HS-27A (cell line): ENCODE data around the gene HEATR1.
"Not testable (repeated sequence)": the region's sequence is repeated elsewhere in the genome, so short reads cannot be mapped to it uniquely, and the experiment has no call there.

ENCODE experiments used
- DNase-seq: peaks from one replicate; pipeline ENCODE4 v3.0.0-alpha.2; 2012; ENCODE audit warnings: low read depth, missing footprints

HEATR1 gene, protein sequence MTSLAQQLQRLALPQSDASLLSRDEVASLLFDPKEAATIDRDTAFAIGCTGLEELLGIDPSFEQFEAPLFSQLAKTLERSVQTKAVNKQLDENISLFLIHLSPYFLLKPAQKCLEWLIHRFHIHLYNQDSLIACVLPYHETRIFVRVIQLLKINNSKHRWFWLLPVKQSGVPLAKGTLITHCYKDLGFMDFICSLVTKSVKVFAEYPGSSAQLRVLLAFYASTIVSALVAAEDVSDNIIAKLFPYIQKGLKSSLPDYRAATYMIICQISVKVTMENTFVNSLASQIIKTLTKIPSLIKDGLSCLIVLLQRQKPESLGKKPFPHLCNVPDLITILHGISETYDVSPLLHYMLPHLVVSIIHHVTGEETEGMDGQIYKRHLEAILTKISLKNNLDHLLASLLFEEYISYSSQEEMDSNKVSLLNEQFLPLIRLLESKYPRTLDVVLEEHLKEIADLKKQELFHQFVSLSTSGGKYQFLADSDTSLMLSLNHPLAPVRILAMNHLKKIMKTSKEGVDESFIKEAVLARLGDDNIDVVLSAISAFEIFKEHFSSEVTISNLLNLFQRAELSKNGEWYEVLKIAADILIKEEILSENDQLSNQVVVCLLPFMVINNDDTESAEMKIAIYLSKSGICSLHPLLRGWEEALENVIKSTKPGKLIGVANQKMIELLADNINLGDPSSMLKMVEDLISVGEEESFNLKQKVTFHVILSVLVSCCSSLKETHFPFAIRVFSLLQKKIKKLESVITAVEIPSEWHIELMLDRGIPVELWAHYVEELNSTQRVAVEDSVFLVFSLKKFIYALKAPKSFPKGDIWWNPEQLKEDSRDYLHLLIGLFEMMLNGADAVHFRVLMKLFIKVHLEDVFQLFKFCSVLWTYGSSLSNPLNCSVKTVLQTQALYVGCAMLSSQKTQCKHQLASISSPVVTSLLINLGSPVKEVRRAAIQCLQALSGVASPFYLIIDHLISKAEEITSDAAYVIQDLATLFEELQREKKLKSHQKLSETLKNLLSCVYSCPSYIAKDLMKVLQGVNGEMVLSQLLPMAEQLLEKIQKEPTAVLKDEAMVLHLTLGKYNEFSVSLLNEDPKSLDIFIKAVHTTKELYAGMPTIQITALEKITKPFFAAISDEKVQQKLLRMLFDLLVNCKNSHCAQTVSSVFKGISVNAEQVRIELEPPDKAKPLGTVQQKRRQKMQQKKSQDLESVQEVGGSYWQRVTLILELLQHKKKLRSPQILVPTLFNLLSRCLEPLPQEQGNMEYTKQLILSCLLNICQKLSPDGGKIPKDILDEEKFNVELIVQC (N-terminal part only)

DNA sequence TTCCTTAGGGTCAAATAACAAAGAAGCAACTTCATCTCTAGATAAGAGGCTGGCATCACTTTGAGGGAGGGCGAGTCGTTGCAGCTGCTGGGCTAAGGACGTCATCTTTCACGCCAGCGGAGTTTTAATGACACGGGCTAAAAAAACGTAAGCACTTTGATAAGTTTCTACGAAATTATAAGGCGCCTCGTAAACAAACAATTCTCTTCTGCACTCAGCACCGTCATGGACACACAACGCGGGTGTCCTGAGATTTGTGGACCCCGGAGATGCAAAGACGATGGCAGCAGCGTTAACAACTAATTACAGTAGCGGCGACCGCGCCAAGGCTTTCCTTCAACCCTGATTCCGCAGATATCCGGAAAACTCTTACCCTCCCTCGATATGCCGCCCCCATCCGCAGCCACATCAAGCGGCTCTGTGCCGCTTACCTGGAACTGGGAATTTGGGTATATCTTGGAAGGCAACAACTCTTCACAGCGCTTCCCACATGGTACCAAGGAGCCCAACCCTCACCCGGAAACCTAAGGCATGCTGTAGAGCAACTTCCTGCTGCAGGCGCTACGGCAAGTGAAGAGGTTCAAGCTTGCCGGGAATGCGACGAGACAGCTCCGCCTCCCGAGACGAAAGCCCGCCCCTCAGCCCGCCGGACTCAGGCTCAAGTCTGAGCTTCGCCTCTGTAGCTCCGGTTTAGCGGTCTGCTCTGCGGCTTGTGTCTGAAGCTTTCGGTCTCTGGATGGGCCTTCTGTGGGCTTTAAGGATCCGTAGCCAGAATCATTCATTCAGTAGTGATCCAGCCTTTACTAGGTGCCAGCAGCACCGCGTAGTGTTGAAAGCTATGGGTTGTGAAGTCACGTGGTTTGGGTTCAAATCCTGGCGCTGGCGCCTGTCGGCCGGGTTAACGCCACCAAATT, at the start of gene HEATR1:
TSS of gene HEATR1 (minus strand) at position 526 of the 914 bp plus-strand sequence. CDS start at position 105, 421 bp downstream.
- peak; percentile 71 for DNase-seq

DNA sequence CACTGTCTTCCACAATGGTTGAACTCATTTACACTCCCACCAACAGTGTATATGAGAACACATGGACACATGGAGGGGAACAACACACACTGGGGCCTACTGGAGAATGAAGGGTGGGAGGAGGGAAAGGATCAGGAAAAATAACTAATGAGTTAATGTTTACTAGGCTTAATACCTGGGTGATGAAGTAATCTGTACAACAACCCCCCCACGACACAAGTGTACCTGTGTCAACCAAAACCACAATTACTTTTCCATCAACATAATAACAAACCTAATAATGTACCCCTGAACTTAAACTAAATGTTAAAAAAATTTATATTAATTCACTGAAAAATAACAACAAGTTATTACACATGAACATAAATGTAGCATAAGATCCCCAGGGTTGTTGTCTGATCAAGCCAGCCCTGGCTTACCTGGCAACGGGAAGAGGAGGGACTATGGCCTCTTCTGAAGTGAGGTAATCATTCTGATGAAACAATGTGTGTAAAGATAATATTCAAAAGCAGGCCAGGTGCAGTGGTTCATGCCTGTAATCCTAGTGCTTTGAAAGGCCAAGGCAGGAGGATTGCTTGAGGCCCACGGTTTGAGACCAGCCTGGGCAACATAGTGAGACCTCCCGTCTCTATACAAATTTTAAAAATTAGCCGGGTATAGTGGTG, 40.8 kb upstream of the HEATR1 start:
- no peak for DNase-seq

DNA sequence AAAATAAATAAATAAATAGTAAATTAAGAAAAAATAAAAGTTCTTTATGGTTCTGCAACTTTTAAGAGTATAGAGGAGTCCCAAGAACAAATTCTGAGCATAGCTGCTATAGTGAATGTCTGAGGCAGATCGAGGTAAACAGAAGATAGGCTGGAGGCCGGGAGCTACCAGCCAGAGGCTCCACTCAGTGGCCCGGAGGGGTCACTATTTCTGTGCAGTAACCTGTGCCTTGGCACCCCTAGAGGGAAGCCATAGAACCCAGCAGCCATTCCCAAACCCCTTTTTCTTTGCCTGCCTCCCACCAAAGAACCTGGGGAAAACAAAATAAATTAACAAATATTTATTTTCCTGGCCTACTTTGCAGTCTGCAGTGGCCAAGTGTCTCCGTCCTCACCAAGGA, 38.4 kb upstream of the HEATR1 start:
- no peak for DNase-seq

DNA sequence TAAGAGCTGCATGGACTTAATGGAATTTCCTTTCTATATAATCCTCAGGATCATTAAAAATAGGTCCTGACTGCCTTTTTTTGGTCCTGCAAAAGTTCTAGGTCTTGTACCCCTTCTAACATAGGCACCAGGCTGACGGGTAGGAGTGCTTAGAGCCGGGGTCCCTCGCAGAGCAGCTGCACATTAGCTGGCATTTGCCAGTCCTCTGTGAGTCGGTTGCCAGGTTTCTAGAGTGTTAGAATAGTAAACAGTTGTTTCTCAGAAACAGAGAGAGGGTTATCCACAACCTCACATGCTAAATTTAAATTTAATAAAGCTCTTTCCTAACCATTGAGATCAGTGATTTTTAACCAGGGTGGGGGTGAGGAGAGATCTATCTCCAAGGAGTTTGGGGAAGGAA, 35.4 kb upstream of the HEATR1 start:
- no peak for DNase-seq

DNA sequence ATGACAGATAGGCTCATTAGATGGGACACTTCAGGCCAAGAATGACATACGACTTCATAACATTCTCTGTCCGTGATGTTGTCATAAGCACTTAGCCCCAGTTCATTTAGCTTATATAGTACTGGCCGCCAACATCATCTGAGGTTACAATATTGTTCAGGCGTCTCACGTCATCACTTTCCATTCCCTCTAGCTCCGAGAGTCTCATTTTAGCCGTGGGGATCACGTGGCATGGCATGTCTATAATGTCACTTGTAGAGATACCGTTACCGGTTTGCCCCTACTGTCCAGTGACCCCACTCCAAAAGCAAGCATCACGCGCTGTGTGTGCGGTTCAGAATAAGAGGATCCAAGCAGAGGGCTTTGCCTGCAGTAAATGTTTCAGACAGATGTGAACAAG, 34.6 kb upstream of the HEATR1 start:
- no peak for DNase-seq

DNA sequence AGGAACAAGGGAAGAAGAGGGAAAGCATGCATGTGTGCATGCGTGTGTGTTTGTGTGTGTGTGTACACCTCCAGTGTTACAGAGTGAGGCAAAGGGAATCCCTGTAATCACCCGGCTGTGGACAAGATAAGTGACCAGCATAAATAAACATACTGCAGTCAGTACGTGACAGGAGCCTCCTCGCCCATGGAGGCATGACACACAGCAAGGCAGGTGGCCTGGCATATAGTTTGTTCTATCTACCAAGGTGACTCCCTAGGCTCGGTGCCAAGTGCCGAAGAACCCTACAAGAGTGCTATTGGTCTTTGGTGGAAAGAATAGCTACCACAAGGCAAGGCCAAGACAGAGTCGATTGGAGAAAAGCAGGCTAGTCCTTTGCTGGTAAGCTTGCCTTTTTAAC, 31.7 kb upstream of the HEATR1 start:
- no peak for DNase-seq

DNA sequence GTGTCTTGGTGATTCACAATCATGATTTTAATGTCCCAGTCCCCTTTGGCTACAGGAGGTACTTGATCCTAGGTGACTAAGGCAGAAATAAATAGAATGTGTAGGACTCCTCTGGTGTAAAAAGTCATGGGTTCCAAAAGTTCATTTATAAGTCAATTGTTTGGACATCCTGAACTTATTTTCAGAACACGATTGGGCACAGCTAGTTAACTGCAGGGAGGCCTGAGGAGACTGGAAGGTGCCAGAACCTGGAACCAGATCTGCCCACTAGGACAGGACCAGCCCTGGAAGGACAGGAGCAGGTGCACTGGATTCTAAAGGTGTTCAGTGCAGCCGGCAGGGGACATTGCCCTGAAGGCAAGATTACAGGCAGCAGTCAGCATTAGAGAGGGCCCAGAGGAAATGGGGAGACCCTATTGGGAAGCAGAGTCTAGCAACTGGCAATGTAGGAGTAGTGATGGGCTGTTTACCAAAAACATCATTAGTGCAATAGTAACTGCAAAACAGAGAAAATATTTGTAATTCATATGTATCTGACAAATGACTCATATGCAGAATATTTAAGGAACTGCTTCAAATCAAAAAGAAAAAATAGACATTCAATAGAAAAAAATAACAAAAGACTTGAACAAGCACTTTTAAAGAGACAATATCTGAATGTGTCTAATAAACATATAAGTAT, 23.6 kb upstream of the HEATR1 start:
- no peak for DNase-seq

DNA sequence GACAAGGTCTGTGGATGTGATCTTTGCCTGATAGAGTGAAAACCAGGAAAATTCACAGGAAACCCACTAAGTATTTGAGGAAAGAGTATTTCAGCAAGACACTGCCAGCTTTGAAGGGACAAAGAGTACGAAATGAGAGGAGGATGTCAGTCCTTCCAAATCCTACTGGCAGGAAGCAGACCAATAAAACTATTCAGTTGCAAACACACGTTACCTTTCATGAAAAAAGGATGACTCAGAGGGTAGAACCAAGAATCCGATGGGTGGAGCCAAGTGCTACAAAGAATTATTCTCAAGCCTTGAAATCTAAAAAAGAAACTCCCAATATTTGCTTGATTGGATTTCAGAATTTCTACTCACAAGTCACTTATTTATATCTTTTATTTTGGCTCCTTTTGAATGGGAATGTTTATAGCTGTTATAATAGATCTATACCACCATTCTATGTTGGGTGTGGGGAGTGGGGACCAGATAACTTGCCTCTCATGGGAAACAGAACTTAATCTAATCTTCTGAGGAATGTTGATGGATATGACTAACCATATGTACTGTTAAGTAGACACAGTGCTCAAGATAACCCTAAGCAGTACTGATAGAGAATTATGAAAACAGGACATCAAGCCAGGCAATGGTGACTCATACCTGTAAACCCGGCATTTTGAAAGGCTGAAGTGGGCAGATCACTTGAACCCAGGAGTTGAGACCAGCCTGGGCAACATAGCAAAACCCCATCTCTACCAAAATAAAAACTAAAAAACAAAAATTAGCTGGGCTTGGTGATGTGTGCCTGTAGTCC, 19.3 kb upstream of the HEATR1 start:
- no peak for DNase-seq

DNA sequence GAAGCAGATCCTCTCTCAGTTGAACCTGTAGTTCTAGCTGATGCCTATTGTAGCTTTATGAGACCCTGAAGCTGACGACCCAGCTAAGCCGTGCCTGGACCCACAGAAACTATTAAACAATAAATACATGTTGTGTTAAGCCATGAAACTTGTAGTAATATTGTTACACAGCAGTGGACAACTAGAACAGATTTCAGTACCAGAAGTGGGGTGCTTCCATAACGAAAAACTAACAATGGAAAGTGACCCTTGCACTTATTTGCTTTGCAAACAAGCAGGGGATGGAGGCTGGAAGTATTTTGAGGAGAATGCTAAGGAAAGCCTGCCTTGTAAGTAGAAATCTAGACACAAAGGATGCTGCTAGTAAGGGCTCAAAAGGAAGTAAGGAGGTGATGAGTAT, 18.1 kb upstream of the HEATR1 start:
- DNase-seq = no peak

DNA sequence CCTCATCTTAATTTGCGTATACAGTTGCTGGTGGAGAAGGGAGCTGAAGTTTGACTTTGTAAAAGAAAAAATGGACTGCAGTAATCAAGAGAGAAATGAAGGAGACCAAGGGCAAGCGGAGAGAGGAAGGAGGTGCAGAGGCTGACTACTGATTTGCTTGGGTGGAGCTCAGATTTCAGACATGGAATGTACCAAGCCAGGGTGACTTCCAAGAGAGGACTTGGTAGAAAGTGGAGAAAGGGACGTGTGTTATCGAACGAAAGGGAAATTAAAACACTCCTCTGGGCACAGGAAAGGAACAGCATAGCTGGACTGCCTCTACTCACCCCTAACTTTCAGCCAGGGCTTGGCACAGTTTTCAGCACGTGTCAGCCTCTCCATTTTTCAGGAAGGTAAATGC, 15.1 kb upstream of the HEATR1 start:
- no peak for DNase-seq

DNA sequence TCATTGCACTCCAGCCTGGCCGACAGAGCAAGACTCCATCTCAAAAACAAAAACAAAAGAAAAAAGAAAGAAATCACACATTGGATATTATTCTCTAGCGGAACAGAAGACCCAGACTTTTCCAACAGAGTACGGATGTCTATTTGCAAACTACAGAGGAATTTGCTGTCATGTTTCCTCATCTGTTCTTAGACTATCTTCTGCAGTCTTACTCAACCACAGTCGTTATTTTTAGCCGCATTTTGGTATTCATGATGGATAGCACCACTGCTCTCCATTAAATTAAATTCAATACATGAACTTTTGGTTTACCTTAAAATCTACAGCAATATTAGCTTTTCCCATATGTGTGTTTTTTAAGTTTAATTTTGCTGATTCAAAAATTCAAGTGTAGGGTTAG, 14.2 kb upstream of the HEATR1 start:
- no peak for DNase-seq

DNA sequence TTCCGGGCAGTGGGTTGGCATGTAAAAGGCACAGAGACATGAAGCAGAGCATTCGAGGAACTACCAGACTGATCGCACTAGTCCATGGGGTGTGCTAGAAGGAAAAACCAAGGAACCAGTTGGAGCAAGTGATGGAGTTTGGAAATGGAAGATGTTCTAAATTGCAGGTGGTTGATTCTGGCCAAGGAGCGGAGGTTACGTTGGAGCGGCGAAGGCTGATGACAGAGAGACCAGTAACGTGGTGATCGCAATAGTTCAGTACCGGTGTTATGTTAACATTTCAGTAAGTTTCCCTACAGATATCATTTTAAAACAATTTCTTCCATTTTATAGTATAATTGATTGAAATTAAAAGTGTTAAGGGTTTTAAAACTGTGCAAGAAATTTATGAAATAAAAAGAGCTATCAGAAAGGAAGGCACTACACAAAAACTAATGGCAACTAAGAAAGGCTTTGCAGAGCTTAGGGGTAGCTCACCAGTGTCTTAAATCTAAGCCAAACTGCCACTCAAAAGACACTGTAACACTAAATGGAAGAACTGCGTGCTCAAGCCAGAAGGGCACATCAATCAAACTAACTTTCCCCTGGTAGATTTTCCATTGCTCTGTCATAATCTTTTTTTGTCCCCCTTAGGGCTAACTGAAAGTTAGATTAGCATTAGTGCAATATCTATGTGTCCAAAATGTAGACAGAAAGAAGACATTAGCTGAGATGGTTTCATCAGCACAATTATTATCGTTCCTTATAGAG, 11.3 kb upstream of the HEATR1 start:
- DNase-seq = no peak

DNA sequence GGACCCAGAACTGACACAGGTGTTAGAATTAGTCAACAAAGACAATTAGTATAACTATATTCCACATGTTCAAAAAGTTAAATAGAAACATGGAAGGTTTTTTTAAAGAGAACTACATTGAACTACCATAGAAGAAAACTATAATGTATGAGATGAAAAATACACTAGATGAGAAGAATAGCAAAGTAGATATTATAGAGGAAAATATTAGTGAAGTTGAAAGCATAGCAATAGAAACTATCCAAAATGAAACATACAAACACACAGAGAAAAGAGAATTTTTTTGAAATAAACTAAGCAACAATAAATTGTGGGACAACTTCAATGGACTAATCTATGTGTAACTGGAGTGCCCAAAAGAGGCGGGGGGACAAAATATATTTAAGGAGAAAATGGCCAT, 8.0 kb upstream of the HEATR1 start:
- DNase-seq = no peak

DNA sequence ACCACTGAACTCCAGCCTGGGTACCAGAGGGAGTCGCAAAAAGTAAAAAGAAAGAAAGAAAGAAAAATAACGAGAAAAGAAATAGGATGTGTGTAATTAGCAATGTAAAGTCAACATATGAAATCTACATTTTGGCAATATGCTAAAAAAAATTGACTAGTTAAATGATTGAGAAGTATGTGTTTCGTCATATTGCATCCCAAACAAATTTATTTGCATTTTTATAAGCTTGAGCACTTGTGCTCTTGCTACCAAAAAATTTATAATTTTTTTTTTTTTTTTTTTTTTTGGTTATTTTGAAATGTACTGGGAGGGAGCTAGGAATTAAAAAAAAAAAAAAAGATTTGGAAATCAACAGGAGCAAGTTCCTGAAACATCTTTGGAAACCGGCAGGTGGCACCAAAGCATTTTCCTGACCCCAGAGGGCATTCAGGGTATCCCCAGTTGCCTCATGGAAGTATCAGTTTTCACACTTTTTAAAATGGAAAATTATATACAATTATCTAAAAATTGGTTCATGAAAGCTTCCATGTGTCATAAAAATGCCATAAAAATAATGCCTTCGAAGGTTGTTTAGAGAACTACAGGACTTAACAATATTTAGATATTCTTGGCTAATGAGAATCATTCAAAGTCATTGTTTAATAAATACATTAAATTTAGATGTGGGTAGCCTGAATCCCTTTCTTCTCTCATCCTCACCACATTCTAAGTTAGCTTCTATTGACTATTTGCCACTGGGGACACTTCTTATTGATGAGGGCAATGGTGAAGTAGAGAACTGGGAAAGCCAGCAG, 4.8 kb upstream of the HEATR1 start:
- peak; percentile 1 for DNase-seq

DNA sequence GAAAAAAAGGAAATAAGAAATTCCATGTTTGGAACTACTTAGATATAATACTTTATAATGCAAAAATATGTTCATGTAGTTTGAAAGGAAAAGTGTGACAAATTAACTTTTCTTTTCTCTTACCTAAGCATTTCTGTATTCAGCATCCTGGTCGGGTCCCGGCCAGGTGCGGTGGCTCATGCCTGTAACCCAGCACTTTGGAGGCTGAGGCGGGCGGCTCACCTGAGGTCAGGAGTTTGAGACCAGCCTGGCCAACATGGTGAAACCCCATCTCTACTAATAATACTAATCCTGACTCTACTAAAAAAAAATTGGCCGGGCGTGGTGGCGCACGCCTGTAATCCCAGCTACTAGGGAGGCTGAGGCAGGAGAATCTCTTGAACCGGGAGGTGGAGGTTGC, 3.3 kb upstream of the HEATR1 start:
- not testable (repeated sequence) for DNase-seq

DNA sequence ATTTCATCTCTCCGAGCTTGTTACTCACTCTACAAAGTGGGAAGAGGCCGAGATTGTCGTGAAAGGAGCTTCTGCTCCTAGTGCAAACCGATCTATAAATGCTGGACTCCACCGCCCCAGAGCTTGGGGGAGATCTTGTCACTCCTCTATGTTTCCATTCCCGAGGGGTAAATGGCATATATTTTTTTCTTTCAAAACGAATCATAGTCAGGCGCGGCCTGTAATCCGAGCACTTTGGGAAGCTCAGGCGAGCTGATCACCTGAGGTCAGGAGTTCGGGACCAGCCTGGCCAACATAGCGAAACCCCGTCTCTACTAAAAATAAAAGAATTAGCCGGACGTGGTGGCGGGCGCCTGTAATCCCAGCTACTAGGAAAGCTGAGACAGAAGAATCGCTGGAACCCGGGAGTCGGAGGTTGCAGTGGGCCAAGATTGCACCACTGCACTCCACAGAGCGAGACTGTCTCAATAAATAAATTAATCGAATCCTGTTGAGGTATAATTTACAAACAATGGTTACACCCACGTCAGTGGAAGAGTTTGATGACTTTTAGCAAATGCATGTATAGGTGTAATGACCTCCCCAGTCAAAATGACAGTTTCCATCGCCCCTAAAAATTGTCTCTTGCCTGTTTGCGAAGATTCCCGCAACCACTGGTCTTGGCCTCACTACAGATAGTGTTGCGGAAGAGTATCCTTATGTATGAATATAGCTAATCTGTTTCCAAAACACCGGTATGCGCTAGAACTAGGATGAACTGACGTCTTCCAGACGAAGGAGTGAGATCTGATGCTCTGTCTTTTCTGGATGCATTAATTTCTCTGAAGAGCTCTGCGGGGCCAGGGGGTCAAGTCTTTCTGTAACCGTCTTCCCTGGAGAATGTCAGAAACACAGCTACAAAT, 840 bp upstream of the HEATR1 start:
- no peak for DNase-seq

DNA sequence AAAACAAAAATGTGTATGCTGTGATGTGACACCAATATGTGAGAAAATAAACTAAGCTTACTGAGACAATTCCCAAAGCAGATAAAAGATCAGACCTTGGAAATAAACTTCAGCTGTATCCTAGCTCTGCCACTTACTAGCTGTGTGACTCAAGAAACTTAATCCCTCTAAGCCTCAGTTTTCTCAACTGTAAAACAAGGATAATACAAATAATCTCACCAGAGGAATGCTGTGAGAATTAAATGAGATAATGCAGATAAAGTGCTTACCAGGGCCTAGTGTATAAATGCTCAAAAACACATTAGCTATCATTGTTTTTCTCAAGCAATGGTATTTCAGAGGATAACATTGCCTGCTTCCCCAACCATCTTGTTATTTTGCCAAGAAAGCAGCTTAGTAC, 2.1 kb downstream of the HEATR1 start:
- DNase-seq = no peak
